ENCODE results near the gene ROBO2.

The ROBO2 gene

DNA sequence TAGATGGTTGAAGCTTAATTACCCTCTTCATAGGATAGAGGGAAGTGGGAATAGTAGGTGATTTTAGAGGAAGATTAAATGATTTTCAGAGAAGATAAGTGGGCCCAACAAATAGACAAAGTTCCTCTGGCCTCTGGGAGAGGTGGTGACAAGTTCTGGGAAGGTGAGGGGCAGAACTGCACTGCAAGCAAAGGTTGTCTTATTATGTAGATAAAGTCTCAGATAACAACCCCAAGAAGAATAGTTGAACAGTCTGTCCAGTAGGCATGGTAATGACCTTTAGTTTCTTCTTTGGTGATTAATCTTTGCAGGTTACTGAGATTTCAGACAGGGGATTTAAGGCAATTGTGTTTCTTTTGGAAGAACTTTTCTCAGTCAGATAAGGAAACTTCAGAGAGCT lies 439.1 kb downstream of the ROBO2 start:
- DNase-seq (ENCODE audit: low read depth in 2 of 2) = no peak

DNA sequence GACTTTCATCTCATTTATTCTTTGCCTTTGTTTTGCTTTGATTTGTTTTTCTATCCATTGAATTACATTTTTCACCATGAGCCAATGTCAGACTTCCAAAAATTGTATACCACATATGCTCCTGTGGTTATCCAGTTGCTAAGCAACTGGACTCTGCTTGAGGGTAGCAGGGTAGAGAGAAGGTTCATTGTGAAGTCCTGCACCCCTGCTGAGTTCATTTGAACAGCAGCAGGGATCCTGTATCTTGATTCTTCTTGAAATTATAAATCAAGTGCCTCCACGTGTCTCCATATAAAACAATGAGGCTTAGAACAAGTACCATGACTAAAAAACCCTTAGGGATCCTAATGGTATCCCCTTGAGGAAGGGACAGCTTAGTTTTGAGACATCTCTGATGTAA lies 449.3 kb downstream of the ROBO2 start:
- no peak for DNase-seq (ENCODE audit: low read depth in 2 of 2)

DNA sequence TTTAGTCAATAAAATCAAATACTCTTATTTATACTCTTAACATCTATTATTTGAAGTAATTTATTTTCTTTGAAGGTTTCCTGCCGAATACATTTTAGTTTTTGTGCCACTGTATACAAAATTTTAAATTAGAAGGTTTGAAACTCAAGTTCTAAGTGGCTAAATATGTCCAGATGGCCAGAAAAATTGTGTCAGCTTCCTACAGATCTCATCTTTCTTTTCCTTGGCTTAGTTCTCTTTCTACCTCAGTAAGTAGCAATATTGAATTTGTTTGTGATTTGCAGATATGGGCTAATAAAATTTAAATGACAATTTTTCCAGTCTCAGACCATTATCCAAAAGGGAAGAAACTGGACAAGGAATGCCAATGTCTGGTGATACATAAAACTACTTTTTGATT lies 452.1 kb downstream of the ROBO2 start:
- DNase-seq (ENCODE audit: low read depth in 2 of 2) = no peak

DNA sequence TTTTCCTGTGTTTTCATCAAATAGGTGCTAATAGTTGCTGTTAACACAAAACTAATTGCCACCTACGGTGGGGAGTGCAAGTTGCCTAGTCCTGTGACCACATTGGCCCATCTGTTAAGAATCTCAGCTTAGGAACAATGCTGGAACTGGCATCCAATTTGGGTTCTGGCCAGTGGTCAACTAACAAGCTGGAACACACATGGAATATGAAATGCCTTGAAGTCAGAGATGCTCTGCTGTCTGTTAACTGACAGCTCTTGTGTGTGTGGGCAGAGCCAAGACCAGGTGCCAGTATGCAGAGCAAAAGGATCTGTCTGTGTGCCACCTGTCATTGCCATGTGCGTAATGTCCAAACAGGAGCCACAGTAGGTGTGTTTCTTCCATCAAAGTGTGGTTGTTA lies 460.8 kb downstream of the ROBO2 start:
- DNase-seq (ENCODE audit: low read depth in 2 of 2) = no peak

DNA sequence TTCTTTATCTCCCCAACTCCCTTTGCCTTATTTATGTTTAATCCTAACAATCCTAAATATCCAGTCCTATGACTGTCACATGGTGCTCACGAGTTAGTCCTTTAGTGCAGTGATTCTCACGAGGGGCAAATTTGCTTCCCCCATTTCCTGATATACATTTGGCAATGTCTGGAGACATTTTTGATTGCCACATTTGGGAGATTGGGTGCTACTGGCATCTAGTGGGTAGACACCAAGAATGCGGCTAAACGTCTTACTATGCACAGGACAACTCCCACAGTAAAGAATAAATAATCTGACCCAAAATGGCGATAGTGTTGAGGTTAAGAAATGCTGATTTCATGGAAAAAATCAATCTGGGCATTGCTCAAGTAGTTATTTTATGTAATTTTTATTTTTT lies 466.5 kb downstream of the ROBO2 start:
- DNase-seq (ENCODE audit: low read depth in 2 of 2) = no peak

DNA sequence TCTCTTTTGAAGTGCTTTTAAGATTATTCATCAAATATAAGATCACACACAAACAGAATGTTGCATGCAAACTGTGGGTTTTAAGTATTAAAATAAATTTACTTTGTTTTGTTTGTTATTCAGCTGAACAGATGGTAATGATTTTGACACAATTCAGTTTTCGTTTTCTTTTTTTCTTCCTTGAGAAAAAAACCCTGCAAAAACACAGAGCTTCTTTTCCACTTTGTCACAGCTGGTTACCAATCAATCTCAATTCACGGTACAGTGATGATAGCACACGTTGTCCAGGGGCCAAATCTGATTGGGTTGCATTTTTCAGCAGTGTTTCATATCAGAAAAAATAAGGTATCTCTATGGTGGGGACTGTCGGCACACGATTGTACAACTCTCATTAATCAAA lies 473.6 kb downstream of the ROBO2 start:
- no peak for DNase-seq (ENCODE audit: low read depth in 2 of 2)

DNA sequence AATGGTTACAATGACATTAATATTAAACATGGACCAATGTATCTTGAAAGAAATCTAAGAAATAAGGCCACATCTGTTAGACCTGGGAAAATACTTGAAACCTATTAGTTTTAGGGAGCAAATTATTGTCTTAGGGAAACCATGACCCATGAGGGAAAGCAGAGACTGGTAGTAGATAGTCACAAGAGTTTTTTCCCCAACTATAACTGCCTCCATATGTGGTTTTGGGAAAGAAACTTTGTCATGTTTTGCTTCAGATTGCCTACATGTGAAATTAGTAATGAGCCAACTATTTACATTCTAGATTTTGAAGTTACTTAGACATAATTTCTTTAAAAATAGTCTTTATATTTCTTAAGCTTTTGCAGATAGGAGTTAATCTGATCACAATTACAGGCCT lies 474.9 kb downstream of the ROBO2 start:
- DNase-seq (ENCODE audit: low read depth in 2 of 2) = no peak

DNA sequence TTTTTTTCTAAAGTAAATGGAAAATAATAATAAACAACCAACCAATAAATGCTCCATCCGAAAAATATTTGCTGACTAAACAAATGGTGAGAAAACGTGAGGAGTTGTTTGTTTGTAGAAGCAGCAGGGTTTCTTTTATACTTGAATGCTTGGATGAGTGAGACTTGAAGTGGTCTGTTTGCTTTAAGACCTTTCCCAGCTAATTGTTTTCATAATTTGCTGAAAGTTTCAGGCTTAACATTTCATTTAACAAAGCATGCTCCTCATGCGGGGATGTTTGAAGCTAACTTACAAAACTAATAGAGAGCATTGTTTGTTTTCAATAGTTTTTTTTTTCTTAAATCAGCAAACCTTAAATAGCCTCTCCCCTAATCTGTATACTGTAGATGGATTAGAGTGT lies 484.6 kb downstream of the ROBO2 start:
- no peak for DNase-seq (ENCODE audit: low read depth in 2 of 2)

DNA sequence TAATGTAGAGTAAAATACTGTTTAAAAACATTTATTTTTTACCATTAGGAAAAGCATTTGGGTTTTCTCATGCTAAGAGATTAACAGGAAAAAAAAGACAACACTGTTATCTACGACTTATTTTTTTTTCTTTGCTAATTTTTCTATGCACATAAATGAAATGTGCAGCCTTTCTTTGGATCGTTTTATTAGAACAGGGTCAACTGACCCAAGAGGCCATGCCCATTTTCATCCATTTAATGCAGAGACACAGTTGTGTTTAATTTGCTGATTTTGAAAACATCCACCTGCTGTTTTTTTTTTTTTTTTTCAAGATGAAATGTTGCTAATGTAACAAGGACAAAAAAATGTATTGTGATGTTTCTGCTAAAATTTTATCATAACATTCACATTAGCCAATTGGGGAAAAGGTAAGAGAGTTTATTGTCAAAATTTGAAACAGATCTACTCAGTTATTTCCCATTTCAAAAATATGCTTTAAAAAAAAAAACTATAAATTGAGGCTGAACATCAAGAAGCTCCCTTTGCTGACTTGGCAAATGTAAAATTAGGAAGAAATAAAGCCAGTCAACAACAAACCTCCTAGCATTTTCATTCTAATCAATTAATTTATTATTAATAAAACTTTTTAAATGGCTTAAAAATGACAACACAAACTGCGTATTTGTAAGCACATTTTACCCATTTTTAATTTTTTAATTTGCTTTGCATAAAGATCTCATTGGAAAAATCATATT lies 485.2 kb downstream of the ROBO2 start:
- no peak for DNase-seq (ENCODE audit: low read depth in 2 of 2)

DNA sequence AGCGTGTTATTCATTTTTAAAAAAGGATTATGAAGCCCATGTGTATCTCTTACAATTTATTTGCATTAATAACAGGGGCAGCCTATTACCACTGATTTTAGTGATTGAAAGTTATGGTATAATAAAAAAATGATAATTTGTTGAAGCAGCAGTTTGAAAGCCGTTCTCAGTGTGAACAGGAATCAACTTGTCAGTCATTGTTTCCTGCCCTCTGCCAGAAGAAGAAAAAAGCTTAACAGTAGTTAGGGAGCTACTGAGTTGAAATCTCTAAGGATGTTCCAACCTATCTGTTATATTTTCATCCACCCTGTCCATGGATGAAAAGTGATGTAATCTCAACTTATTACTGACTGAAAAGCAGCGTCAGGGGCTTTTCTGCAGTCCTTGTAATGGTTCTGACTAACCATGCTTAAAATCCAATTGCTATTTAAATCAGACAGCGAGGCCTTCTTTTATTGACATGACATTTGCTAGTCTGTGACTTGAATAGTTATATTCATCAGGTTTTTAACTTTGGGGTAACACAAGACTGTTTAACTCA lies 486.7 kb downstream of the ROBO2 start:
- no peak for DNase-seq (ENCODE audit: low read depth in 2 of 2)

DNA sequence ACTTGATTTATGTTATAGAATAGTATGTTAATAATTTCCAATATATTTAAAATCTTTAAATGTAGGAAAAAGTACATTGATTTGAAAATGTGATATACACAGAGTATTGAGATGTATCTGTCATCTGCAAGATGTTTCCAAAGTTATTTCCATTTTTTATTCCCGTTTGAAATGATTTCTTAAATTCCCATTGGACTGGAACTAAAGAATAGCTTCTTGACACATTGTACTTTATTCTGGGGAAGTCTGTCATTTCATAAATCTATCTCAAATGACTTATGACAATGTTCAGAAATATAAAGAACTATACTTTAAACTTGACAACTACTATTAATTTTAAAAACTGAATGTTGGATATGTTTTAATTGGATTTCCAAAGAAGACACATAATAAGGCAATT lies 489.6 kb downstream of the ROBO2 start:
- no peak for DNase-seq (ENCODE audit: low read depth in 2 of 2)

DNA sequence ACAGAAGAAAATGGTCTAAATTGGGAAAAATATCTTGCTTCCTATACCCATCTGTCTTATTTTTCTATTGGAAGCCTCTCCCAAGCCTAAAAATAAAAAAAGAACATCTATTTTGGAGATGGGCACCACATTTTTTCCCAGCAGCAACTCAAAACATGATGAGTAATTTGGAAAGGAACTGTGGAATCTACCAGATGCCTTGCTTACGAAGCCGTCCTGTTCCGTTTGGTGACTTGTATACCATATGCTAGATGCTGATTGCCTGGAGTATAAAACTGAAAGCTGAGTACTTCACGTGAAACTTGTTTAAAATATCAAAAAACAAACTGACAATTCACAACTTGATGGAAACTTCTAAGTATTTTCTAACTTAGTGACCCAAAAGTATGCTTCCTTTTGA lies 491.0 kb downstream of the ROBO2 start:
- DNase-seq (ENCODE audit: low read depth in 2 of 2) = no peak

DNA sequence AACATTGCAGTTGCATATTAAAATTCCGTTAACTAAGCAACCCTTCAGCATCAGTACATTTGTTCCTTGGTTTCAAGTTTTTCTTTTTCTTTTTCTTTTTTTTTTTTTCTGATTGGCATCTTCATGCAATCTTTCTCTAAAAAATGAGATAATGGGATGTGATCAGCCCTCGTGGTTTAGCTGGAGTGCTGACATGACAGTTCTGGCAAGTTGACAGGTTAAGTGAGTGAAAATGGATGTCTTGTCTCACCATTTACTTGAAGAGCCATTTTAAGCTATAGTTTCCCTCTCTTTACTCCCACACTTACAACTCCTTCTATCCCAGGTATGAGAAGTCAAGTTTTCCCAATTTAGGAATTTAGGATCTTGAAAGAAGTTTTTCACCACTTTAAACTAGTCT lies 495.2 kb downstream of the ROBO2 start:
- no peak for DNase-seq (ENCODE audit: low read depth in 2 of 2)

DNA sequence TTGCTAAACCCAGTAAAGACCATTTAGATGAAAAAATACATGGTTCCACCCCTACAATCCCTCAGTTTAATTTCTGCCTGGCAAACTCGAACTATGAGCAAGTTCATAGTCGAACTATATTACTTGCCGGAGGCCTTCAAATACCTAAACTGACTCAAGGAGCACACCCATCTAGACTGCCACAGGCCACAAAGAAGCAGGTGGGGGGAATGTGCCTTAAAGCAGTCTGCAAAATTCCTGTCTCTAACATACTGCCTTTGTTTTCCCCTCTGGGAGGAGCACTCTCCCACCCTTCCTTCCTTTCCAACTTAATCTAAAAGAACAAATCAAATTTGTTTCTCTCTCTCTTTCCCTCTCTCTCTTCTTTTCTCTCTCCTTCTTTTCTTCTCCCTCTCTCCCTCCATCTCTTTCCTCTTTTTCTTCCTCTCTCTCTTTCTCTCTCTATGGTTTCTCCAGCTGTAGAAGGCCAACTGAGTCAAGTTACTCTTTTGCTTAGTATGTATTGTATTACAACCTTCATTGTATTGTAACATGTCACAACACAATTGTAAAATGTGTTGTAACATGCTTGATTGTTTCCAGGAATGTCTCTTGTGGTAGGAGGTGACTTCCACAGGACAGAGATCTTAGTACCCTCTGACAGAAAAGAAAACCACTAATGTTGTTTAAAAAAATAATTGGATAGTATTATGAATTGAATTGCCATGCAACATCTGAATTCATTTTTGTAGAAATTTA lies 496.3 kb downstream of the ROBO2 start:
- DNase-seq (ENCODE audit: low read depth in 2 of 2) = no peak

DNA sequence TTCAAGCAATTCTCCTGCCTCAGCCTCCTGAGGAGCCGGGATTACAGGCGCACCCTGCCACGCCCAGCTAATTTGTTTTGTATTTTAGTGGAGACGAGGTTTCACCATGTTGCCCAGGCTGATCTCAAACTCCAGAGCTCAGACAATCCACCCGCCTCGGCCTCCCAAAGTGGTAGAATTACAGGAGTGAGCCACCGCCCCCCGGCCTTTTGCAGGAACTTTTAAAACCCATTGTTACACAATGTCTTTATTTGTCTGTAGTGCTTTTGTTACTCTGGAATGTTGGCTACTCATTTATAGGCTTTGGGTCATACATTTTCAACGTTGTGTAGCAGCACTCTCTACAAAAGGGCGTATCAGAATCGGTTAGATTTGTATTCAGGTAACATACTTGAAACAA lies 499.1 kb downstream of the ROBO2 start:
- DNase-seq (ENCODE audit: low read depth in 2 of 2) = no peak

DNA sequence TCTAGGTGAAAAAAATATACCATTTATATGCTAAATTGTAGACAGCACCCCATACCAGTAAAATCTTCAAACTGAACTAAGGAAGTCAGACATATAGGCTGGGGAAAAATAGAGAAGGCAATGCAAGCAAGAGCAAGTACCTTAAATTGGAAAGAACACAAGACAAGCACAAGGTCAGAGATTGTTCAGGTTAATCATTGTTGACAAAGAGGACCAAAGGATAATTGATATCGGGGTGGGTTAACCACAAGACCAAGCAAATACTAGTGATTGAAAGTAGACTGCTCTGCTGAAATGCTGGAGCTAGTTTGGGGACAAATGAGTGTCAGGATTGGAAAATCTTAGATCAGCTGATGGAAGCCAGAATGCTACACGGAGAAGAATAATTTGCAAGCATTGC lies 499.8 kb downstream of the ROBO2 start:
- DNase-seq (ENCODE audit: low read depth in 2 of 2) = no peak

DNA sequence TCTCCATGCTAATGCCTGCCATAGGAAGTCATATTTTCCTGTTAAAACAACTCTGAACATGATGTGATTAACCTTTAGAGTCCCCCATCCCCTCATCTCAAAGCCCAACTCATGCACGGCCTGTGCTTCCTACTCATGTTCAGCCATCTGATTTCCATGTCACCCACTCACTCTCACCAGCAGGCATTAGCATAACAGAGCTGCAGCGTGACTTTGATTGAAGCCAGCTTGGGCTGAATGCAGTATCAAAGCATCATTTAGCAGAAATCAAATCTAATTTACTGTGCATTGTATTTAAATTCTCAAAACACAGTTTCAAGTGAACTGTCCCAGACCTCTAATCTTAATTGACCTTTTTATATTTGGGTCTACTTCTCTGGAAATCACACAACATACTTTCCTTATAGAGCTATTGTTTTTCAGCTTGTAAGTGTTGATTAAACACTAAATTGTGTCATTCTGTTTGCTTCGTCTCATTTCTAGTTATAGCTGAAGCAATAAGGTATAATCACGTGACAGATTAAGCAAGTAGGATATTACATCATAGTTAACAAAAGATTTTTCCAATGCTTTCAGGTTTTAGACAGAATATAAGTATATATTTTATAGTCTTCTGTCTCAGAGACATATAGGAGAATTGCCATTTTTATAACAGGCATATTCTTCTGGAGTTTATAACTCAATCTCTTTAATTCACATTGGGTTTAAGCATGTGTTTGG lies 501.5 kb downstream of the ROBO2 start:
- DNase-seq (ENCODE audit: low read depth in 2 of 2) = no peak

DNA sequence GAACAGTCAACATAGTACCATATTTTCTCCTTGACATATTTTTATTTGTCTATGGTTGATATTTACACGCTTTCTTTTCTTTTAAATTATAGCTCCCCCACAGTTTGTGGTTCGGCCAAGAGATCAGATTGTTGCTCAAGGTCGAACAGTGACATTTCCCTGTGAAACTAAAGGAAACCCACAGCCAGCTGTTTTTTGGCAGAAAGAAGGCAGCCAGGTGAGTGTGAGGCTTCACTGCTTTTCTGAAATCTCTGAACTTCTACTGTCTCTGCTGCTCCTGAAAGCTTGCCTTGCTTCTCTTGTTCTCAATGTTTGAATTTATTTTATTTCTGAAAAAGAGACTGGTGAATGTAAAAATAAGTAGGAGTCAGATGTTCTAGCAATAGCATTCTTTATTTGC lies 506.3 kb downstream of the ROBO2 start:
- no peak for DNase-seq (ENCODE audit: low read depth in 2 of 2)

DNA sequence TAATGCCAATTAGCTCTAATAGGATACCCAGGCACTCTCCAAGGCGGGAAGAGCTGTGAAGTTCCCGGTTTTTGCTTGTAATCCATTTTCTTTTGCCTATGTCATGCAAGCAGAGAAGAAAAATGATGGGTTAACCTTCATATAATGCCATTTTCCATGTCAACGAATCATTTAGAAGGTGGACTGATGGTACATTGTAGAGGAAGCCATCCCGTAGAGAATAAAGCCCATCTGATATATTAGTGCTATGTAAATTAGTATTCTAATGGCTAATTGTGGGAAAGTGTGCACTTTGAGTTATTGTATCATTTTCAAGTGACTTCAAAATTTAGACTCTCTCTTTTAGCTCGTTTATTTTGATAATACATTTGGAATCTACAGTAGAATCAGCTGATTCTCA lies 509.1 kb downstream of the ROBO2 start:
- no peak for DNase-seq (ENCODE audit: low read depth in 2 of 2)

DNA sequence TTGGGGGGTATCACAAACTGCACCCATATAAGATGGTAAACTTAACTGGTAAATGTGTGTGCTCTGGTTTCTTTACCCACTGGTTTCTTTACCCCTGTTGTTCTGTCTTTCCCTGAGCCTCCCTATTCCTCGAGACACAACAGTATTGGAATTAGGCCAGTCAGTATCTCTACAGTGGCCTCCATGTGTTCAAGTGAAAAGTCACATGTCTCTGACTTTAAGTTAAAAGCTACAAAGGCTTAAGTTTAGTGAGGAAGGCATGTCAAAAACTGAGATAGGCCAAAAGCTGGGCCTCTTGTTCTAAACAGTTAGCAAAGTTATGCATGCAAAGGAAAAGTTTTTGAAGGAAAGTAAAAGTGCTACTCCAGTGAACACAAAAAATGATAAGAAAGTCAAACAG lies 513.3 kb downstream of the ROBO2 start:
- DNase-seq (ENCODE audit: low read depth in 2 of 2) = no peak

DNA sequence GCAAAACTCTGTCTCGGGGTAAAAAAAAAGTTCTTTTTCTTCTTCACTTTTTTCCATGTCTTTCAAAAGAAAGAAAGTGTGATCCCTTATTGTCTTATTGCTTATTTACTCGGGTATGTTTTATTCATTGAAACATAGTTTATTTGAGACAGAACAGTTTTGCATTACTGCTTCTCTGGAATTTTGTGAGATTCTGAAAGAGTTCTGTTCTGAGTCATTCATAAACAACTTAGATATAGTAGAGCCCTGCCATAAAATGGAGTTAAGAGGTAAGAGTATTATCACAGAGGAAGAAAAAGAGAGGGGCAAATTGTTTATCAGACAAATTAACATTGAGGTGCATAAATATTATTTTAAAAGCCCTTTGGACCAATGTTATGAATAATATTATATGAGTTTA lies 522.2 kb downstream of the ROBO2 start:
- no peak for DNase-seq (ENCODE audit: low read depth in 2 of 2)

DNA sequence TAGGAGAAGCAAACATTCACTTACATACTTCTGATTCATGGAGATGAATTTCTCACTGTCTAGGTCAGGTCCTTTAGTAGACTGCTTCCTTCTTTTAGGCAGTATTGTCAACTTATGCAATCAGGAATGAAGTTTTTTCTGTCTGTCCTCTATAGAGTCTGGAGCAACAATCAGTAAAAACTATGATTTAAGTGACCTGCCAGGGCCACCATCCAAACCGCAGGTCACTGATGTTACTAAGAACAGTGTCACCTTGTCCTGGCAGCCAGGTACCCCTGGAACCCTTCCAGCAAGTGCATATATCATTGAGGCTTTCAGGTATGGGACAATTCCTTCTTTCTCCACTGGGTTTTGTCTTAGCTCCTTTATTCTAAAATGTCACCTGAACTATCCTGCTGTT lies 523.1 kb downstream of the ROBO2 start:
- no peak for DNase-seq (ENCODE audit: low read depth in 2 of 2)

DNA sequence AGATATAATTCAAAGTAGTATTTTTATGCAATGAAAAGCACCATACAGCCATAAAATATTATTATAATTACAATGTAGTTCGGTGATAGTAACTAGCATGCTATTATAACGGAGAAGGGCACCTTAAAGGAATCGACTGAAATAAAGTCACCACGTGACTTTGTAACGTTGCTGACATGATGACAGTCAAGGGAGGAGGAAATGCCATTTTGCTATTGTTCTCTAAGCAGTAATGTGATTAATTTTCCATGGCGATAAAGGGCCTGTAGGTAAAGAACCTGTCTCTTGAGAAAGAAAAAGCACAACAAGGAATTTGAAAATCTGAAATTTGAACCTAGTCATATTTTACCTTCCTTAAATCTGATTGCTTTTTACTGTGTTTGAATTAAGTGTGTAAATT lies 526.2 kb downstream of the ROBO2 start:
- no peak for DNase-seq (ENCODE audit: low read depth in 2 of 2)
